OCI-M2 (cell line): ENCODE measurements around the gene RACK1.
"Not testable (repeated sequence)": the region's sequence is repeated elsewhere in the genome, so short reads cannot be mapped to it uniquely, and the experiment has no call there.

Experiments
- DNase-seq: peaks from one replicate; lab custom pipeline; 2025; ENCODE audit not compliant: unreplicated experiment; lab: John Stamatoyannopoulos, UW

Gene RACK1

GRCh38 chr5:181243564-181244343 lies at the start of gene RACK1:
Gene RACK1, minus strand, starts transcription at chr5:181243906. Its CDS starts 106 bp downstream, at chr5:181243800.
- no peak for DNase-seq

- not testable (repeated sequence) for DNase-seq
Observed at GRCh38 chr5:181287331-181287730, 43.6 kb upstream of the RACK1 start.

GRCh38 chr5:181285962-181286705 lies 42.4 kb upstream of the RACK1 start:
- not testable (repeated sequence) for DNase-seq

GRCh38 chr5:181283841-181284755 lies 40.4 kb upstream of the RACK1 start:
- not testable (repeated sequence) for DNase-seq

- DNase-seq, result no peak
Observed at GRCh38 chr5:181283347-181283746, 39.6 kb upstream of the RACK1 start.

GRCh38 chr5:181282874-181283273 lies 39.2 kb upstream of the RACK1 start:
- no peak for DNase-seq

- not testable (repeated sequence) for DNase-seq
Observed at GRCh38 chr5:181282415-181282814, 38.7 kb upstream of the RACK1 start.

GRCh38 chr5:181281984-181282316 lies 38.2 kb upstream of the RACK1 start:
- no peak for DNase-seq

GRCh38 chr5:181281077-181281983 lies 37.6 kb upstream of the RACK1 start:
- DNase-seq, result no peak

GRCh38 chr5:181280251-181280762 lies 36.6 kb upstream of the RACK1 start:
- DNase-seq, result no peak

GRCh38 chr5:181273433-181273744 lies 29.7 kb upstream of the RACK1 start:
- DNase-seq, result not testable (repeated sequence)

GRCh38 chr5:181271081-181271480 lies 27.4 kb upstream of the RACK1 start:
- DNase-seq, result no peak

- DNase-seq, result not testable (repeated sequence)
Observed at GRCh38 chr5:181267907-181268306, 24.2 kb upstream of the RACK1 start.

GRCh38 chr5:181267291-181267904 lies 23.7 kb upstream of the RACK1 start:
- not testable (repeated sequence) for DNase-seq

- no peak for DNase-seq
Observed at GRCh38 chr5:181265092-181265671, 21.5 kb upstream of the RACK1 start.

- no peak for DNase-seq
Observed at GRCh38 chr5:181263633-181264032, 19.9 kb upstream of the RACK1 start.

GRCh38 chr5:181261320-181262049 lies 17.8 kb upstream of the RACK1 start:
- DNase-seq, result no peak

GRCh38 chr5:181260720-181261319 lies 17.1 kb upstream of the RACK1 start, which contains the start of gene TRIM52:
Gene TRIM52, minus strand, starts transcription at chr5:181261143. Its CDS starts 330 bp downstream, at chr5:181260813.
- no peak for DNase-seq
